Activated CD8-positive, alpha-beta memory T cell treated with anti-CD3 and anti-CD28 coated beads for 48 hours (primary cell): ENCODE measurements around the gene TRMT10A.
"Not testable (repeated sequence)": the region's sequence is repeated elsewhere in the genome, so short reads cannot be mapped to it uniquely, and the experiment has no call there.

Experiments
- DNase-seq, 3 experiments: peaks; one replicate each; pipeline ENCODE4 v3.0.0-alpha.2; 2020; ENCODE audit warnings: low read depth in 2 of 3, low spot score in 2 of 3

The TRMT10A gene

DNA sequence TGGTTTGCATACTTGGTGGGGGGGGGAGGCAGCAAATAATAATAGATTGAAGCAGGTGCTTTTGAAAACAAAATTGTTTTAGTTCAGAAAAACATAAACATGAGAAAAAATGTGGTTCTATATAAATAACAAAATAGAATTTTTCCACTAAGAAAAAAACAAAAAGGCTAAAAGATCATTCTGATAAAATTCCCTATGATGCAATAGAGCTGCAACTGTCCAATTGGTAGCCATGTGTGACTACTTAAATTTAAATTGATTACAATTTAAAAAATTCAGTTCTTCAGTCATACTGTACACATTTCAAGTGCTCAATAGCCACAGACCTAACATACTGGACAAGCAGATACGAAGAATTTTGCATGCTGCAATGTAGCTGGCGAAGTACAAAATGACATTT is 11.0 kb downstream of the TRMT10A start:
- no peak for DNase-seq

DNA sequence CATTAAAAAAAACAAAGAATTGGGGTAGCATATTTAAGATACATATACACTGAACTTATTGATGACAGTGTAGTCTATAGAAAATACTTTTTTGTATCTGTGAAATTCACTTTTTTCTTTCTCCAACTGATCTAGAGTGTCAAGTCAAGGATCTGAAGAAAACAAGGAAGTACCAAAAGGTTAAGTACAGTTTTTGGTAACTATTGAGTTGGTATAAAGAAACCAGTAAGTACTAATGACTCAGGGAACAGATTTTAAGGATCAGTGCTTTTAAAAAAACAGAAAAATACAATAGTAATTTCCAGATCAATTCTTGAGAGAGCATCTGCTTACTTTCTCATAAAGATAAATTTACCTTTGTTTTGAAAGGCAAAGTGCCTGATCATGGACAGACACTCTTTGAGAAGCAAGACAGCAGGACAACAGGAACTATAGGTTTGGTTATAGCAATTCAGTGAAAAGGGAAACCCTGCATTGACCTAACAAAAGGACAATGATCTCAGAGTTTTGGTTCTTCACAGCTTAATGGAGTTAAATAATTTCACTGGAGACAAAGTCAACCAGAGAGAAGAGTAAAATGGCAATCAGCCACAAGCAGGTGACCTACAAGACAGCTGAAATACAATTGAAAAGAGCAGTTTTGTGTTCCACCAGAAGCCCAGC is 23.4 kb downstream of the TRMT10A start:
- DNase-seq, result no peak

DNA sequence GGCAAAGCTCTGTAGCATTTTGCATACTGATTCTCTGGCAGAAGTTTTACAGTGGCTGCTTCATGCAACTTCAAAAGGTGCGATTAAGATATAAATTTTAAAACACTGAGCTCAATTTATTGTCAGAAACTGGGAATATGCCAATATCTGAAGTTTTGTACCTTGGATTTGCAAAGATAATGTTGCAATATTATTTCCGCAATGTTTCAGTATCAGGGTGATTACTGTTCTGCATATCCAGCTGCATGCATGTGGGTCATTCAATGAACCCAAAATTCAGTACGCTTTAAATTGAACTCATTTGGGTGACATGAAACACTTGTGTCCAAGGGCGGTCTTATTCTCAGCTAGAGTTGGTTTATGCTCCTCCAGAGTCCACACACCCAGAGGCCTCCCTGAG is 26.2 kb downstream of the TRMT10A start:
- DNase-seq, result no peak

DNA sequence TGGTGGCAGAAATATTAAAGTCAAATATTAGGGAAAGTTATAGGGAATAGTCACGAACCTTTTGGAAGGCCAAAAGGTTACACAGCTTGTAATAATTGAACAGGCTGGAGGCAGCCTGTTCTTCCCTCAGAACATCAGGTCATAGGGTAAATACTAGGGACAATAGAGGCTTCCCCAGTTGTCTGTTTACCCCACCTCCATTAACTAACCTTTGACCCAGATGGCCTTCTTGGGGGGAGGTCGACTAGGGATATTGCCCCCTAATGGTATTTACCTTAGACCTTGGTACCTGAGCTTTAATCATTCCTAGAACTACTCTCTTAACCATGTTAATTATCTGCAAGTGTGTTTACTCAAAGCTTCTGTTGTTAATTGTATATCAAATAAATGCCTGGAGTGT is 27.0 kb downstream of the TRMT10A start:
- DNase-seq, result no peak

DNA sequence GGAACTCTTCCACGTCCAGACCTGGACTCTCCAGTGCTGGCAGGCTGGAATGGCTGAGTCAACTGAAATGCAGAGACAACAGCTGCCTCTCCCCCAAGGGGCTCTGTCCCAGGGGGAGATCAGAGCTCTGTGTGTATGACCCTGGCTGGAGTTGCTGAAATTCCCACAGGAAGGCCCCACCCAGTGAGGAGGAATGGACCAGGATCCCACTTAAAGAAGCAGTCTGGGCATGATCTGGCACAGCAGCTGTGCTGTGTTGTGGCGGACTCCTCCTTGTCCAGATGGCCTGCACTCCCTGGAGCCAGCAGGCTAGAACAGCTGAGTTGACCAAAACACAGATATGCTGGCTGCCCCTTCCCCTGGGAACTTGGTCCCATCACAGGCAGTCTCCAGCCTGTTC is 27.6 kb downstream of the TRMT10A start:
- DNase-seq, result no peak

DNA sequence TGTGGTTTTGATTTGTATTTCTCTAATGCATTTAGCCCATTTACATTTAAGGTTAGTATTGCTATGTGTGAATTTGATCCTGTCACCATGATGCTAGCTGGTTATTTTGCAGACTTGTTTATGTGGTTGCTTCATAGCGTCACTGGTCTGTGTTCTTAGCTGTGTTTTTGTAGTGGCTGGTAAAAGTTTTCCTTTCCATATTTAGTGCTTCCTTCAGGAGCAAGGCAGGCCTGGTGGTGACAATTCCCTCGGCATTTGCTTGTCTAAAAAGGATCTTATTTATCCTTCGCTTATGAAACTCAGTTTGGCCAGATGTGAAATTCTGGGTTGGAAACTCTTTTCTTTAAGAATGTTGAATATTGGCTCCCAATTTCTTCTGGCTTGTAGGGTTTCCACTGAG is 29.1 kb downstream of the TRMT10A start:
- DNase-seq, result not testable (repeated sequence)

DNA sequence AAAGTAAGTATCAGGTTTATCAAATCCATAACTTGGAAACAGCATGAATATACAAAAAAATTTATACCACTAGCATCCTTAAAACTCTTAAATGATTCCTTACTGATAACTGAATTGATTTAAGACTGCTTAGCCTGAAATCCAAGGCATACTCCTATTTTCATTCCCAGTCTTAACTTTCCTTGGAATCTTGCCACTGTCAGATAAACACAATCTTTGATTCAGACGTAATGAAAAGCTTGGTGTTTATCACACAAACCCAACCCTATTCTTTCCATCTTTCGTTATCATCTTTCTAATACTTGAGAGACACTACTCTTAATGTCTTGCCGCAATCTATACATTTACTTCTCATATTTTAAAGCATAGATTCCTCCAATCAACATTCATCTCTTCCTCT is 33.9 kb downstream of the TRMT10A start:
- no peak for DNase-seq

DNA sequence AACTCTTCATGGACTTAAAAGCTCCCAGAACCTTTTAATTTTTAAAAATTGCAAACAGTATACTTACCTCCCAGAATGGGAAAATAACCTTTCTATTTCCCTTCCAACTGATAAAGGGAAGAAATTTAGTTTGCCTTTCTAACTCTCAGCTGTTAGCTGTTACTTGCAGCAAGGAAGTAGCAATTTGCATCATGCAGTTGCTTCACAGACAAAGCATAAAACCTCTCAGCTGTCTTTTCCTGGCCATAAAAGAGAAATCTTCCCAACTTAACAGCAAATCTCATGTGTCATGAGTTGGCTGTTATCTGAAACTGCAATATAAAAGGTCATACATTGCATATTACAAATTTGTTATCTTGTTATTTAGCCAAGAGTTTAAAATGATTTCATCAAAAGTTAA is 34.6 kb downstream of the TRMT10A start:
- DNase-seq, result no peak

DNA sequence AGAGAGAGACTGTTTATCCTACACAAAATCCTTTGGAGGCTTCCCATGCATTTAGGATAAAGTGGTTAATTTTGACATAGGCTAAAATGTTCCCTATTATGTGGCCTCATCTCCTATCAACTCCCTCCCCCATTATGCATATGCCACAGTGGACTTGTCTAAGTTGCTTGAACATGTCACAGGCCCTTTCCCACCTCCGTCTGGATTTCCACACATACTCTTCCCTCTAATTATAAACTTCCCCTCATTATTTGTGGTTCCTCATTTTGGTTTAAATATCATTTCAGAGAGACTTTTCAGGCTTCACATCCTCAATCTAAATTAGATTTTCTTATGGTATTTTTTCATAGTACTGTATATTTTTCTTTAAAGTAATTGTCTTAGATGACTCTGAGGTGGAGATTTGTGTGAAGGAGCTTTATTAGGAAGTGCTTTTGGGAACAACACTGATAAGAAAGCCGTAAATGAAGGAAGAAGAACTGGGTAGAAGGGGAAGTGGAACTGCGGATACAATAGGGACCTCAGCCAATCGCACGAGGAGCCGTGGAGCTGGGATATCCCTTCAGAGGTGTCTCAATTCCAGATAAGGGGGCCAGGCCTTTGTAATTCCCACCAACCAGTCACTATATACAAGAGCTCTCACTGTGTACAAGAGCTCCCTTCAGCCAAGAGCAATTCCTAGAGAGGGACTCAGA is 45.1 kb downstream of the TRMT10A start:
- no peak for DNase-seq

DNA sequence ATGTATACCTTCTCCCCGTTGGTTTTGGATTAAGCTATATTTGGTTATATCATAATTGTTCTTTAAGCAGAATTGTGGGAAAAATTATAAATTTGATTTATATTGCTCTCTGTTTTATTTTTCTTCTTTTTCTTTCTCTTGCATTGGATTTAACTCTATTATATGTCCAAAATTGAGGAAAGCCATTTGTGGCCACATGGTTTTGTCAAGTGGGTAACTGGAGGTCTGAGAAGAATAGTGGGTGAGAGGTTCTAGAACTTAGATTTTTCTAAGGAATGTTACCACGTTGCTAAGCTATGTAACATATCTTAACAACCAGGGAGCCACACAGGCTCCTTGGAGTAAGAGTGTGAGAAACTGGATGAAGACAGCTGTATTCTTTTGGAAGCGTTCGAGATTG is 53.1 kb downstream of the TRMT10A start, which contains the start of gene C4orf17:
TSS of gene C4orf17 (plus strand) at position 301 of the 400 bp plus-strand sequence. CDS start 2,061 bp downstream, outside the sequence.
- DNase-seq, result no peak

DNA sequence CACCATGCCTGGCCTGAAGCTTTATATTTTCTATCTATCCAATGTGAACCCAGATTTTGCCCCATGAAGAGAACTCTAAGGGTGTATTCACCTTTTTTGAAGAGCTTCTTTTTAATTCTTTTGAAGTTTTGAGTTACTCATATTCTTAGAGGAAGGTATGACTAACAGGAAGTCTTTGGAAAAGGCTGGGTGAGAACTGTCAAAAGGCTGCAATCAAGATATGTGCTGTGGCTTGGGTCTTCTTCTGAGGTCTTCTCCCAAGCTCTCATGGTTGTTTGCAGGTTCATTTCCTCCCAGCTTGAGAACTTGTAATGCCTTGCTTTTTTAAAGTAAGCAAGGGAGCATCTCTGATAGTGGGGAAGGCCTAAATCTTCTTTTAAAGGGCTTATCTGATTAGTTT is 56.1 kb downstream of the TRMT10A start:
- no peak for DNase-seq

DNA sequence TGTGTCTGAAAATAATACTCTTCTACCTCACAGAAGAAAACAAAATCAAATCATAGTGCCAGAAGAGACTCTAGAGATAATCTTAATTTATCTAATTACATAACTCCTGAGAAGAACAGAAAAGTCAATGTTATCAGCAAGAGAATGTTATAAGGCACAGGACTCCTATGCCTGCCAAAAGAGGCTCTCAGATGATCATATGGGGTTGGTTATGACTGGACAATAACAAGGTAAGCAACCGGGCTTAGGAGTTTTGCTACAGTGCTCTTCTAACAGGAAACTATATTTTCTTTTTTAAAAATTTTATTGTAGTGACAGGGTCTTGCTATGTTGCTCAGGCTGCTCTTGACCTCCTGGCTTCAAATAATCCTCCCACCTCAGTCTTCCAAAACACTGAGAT is 56.5 kb downstream of the TRMT10A start:
- no peak for DNase-seq

DNA sequence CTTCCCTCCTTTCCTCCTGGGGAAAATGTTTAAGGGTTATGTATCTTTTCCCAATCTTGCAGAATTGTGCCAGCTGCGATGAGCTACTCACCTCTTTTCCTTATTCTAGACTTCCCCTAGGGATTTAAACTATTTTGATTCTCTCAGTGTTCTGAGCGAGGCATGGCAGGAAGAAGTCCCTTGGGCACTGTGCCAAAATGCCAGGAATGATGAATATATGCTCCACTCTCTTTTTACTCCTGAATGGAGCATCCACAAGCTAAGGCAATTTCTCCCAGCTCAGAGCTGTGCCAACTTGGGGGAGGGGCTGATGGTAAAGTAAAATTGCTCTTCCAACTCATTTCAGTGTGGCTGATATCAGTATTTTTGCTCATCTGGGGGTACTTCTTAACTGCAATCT is 57.1 kb downstream of the TRMT10A start:
- DNase-seq, result no peak

DNA sequence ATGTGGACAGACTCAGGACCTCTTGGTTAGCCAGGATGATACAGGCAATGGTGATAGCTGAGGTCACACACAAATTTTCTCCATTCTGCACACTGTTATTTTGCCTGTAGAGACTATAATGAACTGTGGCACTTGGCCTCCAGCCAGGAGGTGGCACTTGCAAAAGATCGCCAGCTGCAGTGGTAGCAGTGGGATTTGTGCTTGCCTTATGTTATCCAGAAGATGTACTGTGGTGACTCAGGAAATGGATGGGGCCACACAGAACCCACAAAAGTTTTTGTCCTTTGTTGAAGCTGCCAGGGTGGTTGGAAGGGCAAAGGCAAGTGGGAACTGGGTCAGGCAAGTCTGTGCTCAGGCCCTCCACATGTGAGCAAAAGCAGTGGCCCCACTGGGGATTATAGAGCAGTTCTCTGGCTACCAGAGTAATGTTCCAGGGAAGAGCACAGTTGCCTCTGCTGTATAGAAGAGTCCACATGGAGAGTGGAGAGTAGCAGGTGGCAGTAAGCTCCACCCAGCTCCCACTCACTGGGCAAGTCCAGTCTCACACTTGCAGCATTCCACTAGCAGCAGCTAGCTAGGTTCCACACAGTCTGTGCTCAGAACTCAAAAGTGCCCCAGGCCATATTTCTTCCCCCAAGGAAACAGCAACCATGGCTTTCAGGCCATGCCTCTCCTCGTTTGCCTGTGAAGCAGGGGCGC is 58.9 kb downstream of the TRMT10A start:
- DNase-seq, result no peak
